GM19468 (cell line): ENCODE data around the gene ADM.

ENCODE experiments used
- ATAC-seq: cut with Tn5 transposase; IDR thresholded peaks from one replicate; pipeline ENCODE4 v1.9.1; 2021; ENCODE audit warnings: mild to moderate bottlenecking, moderate library complexity, moderate number of reproducible peaks; ENCODE audit not compliant: unreplicated experiment; ENCODE audit errors: extremely low read depth

The ADM gene

DNA sequence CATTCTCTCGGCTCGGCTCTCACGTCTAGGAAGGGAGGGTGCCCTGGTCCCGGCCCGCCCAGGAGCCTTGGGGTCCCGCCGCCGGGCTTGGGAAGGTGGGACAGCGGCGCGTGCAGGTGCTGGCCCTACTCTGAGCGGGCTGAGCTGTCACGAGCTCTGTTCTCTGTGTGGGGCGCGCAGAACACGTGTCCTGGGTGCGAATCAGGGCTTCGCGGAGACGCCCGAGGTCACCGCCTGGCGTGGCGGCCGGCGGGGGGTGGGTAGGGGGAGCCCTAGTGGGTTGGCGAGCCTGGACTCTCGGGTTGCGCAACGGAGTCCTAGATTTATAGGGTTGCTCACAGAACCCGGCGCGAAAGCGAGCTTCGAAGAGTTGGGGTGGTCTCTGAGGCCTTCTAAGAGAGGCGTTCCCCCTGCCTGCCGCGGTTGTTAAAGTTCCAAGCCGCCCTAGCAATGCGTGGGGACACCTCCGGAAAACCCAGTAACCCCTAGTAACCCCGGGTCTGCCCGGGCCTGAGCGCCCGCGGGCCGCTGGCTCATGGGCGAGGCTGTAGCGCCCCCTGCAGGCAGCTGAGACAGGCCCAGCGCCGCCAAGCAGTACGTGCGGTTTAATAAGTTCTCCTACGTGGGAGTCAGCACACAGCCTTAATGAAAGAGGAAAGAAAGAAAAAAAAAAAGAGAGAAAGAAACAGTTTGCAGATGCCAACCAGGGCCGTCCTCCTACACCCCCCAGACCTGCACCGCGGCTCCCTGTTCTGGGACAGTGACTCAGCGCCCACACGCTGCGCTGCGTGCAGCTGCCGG lies 2.7 kb downstream of the ADM start:
- peak; percentile 29 for ATAC-seq

DNA sequence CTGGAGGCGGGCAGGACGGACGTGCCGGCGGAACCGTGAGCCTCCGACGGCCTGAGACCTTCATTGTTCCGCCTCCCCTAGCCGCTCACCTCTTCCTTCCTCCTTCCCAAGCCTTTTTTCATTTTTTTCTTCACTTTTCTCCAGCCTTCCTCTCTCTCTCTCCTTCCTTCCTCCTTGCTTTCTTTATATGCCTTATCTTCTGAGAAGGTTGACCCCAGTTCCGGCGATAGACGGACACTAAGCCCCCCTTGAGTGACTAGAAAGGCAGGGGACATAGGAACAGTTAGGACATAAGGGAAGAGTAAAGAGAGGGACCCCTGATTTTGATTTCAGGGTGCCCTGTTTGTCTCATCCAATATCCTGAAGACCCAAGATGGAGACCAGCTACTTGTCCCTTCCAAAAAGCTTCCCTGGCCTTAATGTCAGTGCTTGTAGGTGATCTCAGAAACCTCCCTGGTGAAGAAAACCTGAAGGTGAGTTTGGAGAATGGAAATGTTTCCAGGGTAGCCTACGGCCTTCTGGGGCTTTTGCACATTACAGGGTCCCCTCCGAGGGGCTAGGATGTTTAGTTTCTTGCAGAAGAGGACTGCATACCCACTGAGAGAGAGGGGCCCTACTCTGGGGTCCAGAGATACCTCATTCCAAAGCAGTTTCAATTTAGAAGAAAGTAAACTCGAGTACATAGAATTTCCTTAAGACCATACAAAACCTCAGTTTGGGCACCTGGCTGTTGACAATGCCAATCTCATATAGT lies 3.5 kb downstream of the ADM start:
- ATAC-seq: peak; percentile 36

DNA sequence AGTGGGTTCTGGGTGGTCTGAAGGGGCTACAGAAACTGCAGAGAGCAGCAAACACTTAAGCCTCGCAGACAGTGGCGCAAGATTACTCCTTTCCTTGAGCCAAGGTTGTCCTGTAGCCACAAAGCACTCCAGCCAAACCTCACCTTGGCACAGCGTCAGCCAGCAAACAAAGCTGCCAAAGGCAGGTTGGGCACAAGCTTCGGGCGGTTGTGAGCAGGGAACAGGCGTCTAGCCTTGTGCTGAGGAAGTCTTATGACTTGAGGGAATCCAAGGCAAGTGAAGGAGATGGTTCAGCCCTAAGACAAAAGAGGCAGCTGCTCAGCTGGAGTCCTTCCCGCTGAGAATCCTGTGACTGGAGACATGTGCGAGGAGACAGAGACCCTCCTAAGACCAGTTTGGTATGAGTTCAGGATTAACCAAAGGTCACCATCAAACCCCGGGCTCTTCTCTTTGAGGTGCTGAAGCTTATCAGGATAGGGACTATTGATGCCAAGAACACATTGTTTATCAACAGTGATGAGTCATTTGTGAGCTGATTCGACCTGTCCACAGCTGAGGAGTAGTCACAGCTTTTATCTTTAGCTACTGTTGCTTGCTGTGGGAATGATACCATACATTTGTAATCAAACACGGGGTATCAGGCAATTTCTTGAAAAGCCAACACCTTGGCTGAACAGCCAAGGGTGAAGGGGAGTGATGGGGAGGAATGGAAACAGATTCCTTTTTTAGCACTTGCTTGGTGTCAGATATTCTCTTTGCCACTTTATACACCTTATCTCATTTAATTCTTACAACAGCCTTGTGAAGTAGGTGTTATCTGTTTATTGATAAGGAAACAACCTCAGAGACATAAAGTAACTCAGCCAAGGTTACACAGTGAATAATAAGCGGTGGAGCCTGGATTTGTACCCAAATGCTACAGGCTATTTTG lies 4.6 kb downstream of the ADM start:
- no peak for ATAC-seq

DNA sequence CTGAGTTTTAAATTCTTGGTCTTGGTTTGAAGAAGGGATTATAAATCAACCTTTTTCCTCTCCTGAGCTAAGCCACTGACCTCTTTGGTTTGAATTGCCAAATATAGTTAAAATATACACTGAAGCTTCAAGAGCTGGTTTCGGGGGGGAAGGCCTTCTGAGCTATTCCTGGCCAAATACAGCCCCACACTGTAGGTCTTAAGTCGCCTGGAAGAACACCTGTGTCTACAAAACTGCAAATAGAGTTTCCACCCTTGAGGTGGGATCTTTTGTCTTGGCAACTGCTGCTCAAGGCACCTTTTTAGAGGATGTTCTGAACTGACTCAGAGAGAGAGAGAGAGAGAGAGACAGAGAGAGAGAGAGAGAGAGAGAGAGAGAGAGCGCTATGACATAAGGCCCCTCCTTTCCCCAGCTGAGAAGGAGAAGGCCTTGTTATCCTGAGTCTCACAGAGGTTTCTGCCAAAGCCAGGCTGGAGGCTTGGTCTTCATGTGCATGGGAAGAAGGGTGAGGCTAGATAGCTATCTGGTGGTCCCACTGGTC lies 5.5 kb downstream of the ADM start:
- ATAC-seq: no peak

DNA sequence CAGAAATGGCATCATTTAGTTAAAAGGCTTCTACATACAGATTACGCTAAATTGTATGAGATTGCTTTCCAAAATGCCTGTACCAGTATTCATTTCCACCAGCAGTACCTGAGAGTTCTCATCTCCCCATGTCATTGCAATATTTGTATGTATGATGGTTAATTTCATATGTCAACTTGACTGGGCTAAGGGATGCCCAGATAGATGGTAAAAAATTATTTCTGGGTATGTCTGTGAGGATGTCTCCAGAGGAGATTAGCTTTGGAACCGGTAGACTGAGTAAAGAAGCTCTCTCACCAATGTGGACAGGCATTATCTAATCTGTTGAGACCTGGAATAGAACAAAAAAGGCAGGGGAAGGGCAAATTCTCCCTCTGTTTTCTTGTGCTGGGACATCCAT lies 6.9 kb downstream of the ADM start:
- no peak for ATAC-seq

DNA sequence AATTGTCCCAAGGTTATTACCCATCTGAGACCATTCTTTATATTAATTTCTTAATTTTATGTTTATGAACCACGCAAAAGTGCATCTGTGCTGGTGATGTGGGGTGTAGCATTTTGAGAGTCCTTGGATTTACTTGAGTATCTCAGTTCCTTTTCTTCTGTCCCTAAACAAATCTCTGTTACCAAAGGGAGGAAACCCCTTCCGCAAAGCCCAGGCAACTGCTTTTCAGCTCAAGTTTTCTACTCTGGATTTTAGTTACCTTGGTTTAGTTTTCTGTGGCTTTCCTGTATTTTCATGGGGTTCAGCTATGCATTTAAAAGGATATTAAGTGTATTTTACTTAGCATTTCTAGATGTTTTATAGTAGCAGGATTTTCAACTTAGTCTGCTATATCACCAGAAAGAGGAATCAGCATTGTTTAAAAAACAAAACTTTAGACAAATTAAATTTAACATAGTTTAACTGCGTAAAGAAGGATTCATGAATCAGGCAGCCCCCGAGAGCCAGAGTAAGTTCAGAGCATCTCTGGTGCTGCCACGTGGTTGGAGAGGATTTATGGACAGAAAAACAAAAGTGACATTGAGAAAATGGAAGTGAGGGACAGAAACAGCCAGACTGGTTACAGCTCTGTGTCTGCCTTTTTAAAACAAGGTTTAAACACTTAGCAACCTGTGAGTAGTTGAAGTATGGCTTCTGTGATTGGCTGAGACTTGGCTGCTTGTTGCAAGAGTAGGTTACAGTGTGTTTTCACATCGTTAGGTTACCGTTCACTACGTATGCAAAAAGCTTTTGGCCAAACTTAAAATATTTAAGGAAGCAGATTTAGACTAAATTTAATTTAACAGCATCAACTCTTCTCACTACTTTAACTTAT lies 9.6 kb downstream of the ADM start:
- peak; percentile 41 for ATAC-seq

DNA sequence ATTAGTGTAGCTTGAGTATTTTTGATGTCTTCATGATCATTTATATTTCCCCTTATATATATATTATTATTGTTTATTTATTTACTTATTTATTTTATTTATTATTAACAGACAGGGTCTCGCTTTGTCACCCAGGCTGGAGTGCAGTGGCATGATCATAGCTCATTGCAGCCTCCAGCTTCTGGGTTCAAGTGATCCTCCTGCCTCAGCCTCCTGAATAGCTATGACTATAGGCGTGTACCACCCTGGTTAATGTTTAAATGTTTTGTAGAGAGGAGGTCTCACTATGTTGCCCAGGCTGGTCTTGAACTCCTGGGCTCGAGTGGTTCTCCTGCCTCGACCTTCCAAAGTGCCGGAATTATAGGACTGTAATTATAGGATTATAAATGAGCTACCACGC lies 10.2 kb downstream of the ADM start:
- no peak for ATAC-seq

DNA sequence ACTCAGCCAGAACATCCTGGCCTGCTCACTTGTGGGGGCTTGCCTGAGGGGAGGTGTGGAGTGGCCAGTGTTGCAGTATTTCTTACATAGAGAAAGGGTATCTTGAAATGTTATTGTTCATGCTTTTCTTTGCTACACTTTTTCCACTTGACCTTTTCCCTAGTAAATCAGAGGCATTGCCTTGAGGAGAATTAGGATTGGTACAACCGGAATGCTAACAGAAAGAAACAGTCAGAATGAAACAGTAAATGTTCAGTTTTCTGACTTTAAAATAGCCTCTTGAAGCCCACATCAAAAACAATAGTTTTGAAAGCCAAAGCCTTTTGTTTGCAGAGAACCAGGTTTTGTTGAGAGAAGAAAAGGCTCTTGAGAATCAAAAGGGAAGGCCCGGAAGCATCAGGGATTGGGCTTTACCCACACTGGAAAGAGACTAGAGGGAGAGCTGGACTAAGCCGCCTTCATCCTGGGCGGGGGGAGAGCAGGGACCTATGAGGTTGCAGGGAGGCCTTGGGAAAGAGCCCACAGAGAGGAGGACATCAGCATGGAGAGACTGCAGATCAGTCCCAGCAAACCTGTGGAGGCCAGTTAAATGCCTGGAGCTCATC lies 12.4 kb downstream of the ADM start:
- ATAC-seq: no peak

DNA sequence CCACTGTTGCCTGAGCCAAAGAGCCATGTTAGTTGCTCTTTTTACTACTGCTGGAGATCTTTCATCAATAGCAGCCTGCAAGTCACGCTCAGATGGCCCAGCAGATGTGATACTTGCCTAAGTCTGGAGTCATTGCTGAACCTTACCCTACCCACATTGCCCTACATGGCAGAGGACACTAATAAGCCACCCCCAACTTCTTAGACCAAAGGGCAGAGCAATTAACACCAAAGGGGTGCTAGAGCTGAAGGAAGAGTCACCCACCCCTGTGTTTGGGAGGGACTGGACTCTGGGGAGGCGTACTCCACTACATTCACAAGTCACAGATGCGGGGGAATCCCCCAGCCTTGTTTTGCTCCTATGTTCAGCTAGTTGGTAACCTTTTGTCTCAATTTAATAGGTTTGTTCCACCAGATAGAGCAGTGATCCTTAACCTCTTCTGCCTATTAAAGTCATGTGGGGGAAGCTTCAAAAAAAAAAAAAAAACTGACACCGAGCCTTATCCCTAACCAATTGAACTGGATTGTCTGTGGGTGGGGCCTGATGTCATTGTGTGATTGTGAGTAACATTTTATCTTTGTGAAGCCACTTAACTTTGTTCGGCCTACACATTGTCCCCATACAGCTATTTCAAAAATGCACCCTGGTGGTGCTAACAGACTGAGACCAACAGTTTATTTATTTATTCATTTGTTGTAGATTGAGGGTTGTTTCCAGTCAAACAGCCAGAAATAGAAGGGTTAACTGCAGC lies 13.1 kb downstream of the ADM start:
- no peak for ATAC-seq

DNA sequence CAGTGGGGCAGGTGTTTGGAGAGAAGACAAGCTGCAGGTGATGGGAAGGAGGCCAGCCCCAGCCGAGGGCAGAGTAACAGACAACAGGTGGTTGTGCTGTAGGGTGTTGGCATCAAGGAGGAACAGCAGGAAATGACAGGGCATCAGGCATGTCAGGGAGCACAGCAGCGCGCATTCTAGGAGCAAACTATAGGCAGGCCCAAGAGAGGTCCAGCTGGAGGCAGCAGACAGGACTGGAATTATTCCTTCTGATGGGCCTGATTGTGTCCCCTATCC lies 13.6 kb downstream of the ADM start:
- ATAC-seq: no peak

DNA sequence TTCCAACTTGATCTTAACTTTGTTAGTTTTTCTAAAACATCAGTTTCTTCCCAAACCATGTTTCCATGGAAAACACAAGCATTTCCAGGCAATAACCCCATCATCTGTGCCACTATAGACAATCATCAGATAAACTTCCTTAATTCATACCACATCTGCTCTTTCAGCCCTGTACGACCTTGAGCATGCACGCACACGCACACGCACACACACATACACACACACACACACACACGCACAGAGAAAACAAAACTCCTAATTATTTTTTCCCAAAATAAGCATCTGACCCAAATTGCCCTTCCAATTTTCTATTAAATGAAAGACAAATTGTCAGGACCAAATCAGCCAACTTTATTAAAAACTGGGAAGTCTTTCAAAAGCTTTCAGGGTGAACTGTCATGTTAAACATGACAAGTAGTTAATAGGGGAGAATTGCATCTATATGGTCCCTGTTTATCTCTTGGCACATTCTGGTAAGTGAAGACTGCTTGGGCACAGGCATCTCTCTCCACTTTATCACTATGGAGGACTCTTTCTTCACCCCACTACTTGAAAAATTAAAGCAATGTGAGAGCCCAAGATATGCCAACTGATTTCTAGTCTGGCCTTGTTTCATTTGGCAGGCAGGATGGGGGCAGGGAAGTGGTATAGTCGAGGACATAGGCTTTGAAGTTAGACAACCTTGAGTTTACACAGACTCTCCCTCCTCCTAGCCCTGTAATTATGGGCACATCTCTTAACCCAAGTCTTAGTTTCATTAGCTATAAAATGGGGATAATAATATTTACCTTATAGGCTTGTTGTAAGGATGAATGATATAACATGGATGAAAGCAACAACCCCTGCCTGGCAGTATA lies 15.1 kb downstream of the ADM start:
- ATAC-seq: no peak

DNA sequence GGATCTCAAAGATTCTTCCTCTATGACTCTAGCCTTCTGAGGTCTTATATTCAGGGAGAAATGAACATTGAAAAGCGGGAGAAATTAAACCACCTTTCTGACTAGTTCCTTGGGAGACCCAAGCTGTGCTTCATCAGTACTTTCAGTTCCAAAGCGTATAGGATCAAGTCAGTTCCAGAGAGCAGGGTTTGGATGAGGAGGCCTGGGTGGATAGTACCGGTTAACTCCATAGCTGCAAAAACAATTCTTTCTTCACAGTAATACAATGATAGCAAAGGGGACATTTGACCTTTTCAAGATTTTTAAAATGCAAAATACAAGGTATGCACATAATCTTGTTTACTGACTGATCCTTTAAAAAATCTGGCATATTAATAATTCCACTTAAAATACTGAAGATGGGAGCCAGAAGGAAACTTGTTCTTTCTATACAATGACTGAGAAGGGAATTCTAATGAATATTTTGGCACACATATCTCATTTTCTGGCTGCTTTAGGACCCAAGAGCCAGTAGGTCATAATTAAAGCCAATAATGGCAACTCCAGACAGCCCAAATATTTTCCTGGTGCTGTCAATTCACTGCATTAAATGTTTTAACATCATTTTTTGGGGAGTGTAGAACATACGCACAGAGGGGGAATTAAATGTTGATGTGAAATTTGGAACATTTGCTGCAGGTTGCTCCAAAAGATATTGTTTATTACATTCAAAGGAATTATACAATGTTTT lies 16.0 kb downstream of the ADM start:
- ATAC-seq: no peak

DNA sequence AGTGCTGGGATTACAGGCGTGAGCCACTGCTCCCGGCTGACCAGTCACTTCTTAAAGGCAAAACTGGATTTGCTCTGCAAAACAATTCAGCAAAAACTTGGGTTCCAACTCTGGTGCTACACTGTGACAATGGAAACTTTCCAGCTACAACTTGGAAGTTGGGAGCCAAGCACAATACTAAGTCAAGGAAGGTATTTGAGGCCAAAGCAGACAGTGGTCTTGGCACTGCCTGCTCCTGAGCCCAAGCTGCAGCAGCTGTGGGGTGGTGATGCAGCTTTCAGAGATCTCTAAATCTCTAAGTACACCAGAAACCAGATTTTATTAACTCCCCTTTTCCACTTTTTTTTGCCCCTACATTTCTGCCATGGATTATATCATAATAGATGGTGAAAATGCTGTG lies 17.5 kb downstream of the ADM start:
- ATAC-seq: no peak

DNA sequence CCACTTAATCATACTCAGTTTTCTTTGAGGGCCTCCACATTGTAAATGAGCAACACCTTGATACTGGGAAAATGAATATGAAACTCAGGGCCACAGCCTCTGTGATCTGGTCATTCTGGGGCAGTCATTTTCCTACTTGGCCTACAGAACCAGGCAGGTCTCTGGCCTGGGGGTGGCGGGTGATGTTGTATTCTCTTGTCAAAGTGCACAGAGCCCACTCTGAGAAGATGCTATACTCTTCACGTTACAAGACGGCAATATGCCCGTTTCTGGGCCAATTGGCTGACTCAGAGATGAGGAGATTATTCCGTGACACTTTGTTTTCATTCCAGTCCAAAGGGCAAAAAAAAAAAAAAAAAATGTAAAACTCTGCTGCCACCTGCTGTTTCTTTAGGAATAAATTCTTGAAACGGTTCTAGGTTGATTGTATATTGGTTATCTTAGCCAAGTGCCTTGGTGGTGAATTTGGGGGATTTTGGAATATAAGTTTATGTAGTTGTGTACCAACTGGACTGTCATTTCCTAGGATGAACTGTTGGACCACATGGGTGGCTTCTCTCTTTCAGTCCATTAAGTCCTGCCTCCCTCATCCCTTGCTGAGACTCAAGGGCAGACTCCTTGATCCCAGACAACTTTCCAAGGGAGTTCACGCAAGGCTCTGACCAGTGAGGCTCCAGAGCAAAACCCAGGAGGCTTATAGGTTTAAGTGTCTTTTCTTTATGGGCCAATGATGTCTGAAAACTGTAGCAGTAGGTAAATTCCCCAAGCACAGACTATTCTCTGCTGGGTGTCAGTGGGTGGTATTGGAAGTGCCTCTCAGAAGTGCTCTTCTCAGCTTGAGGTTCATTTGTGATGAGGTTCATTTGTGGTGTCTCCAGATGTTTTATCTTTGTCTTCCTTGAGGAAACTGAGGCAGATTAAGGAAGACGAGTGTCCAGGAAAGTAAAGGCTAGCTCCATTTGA lies 18.2 kb downstream of the ADM start:
- no peak for ATAC-seq

DNA sequence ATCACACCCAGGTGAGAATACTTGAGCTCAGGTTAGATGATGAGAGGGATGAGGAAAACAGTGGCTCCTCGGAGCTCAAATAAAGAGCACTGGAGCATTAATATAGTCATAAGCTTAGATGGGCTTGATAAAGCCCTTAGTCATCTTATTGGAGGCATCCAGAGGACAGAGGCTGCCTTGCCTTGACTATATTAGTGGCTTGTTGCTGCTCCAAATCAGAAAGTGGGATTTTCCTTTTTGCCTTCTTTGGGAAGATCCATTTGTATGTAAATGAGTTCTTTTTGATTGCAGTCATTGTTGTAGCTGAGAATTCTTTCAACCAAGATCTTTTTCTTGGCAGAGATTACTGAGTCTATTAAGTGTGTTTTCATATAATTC lies 18.9 kb downstream of the ADM start:
- ATAC-seq: no peak

DNA sequence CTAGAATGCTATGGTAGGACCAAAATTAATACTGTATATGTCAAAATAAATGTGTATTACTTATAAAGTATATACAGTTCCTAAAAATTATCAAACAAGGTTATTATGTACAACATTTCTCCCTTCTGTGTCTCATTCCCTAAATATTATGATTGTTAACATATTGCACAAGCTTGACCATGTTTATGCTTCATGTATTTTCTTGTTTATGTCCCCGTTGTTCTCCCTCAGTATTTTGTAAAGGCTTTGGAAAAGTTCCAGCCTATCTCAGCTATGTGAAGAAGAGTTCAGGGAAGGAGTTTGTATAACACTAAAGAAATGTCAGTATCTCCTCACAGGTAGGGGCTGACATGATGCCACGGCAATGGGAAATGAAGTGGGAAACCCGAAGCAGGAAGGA lies 19.6 kb downstream of the ADM start:
- ATAC-seq: no peak
